Measurements from ENCODE around the gene JAKMIP1.

Gene JAKMIP1

GRCh38 chr4:6241062-6241845 lies 40.9 kb upstream of the JAKMIP1 start:
- DNase-seq (ENCODE audit: low read depth), result no peak

GRCh38 chr4:6239968-6240367 lies 39.6 kb upstream of the JAKMIP1 start:
- TF ChIP-seq CTCF (IDR thresholded peaks at IDR 0.05; ENCODE audit: insufficient read depth, low read depth, low read length, missing control alignments), result no peak

More at GRCh38 chr4:6241062-6241845, 40.9 kb upstream of the JAKMIP1 start:
- TF ChIP-seq CTCF (IDR thresholded peaks at IDR 0.05; ENCODE audit: insufficient read depth, low read depth, low read length, missing control alignments), result no peak
- H3K4me3 ChIP-seq (ENCODE audit: low read length), result no peak overlapping the region

GRCh38 chr4:6239486-6239885 lies 39.1 kb upstream of the JAKMIP1 start:
- no peak overlapping the region for H3K4me3 ChIP-seq (ENCODE audit: low read length)
- no peak for DNase-seq (ENCODE audit: low read depth)
- TF ChIP-seq CTCF (IDR thresholded peaks at IDR 0.05; ENCODE audit: insufficient read depth, low read depth, low read length, missing control alignments), result no peak

More at GRCh38 chr4:6239968-6240367, 39.6 kb upstream of the JAKMIP1 start:
- no peak overlapping the region for H3K4me3 ChIP-seq (ENCODE audit: low read length)
- no peak for DNase-seq (ENCODE audit: low read depth)

- no peak overlapping the region for H3K4me3 ChIP-seq (ENCODE audit: low read length)
- no peak for DNase-seq (ENCODE audit: low read depth)
- no peak for TF ChIP-seq CTCF (IDR thresholded peaks at IDR 0.05; ENCODE audit: insufficient read depth, low read depth, low read length, missing control alignments)
Observed at GRCh38 chr4:6236816-6237390, 36.6 kb upstream of the JAKMIP1 start.

- DNase-seq (ENCODE audit: low read depth), result no peak
- TF ChIP-seq CTCF (IDR thresholded peaks at IDR 0.05; ENCODE audit: insufficient read depth, low read depth, low read length, missing control alignments), result no peak
- H3K4me3 ChIP-seq (ENCODE audit: low read length), result no peak overlapping the region
Observed at GRCh38 chr4:6235901-6236640, 35.7 kb upstream of the JAKMIP1 start.

- no peak for DNase-seq (ENCODE audit: low read depth)
Observed at GRCh38 chr4:6235012-6235411, 34.7 kb upstream of the JAKMIP1 start.

More at GRCh38 chr4:6235012-6235411, 34.7 kb upstream of the JAKMIP1 start:
- no peak overlapping the region for H3K4me3 ChIP-seq (ENCODE audit: low read length)
- no peak for TF ChIP-seq CTCF (IDR thresholded peaks at IDR 0.05; ENCODE audit: insufficient read depth, low read depth, low read length, missing control alignments)
